RPMI7951 (cell line): ENCODE measurements around the gene TGM2. TPM values are rescaled to one million over a fixed set of nuclear protein-coding genes. Genes with fewer than 3 reads are reported as not detected.
"Not testable (repeated sequence)": the region's sequence is repeated elsewhere in the genome, so short reads cannot be mapped to it uniquely, and the experiment has no call there.

Experiments used
- DNase-seq: peaks from one replicate; pipeline ENCODE4 v3.0.0-alpha.2; 2012; ENCODE audit warnings: low read depth
- total RNA-seq: library from RNA; depleted of rRNA; stranded (reverse); fragments of >200 nt; shearing (Covaris generic); gene quantifications from 2 replicates; pipeline ENCODE4 v1.2.3, GENCODE V29; 2014

The TGM2 gene
- total RNA-seq, 1 experiment from 2014 or later: 650 TPM

DNA sequence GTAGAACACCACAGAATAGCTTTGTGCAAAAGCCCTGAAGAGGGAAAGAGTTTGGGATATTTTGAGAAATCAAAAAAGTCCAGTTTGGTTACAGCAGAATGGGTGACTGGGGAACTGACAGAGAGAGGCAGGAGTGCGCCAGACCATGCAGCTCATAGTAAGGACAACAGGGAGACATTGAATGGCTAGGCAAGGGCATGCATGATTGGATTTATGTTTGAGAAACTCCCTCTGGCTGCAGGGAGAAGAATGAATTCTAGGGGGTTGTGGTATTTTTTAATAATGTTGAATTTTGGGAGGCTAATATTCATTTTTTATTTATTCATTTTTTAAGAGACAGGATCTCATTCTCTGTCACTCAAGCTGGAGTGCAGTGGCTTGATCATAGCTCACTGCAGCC, 49.9 kb downstream of the TGM2 start:
- no peak for DNase-seq

DNA sequence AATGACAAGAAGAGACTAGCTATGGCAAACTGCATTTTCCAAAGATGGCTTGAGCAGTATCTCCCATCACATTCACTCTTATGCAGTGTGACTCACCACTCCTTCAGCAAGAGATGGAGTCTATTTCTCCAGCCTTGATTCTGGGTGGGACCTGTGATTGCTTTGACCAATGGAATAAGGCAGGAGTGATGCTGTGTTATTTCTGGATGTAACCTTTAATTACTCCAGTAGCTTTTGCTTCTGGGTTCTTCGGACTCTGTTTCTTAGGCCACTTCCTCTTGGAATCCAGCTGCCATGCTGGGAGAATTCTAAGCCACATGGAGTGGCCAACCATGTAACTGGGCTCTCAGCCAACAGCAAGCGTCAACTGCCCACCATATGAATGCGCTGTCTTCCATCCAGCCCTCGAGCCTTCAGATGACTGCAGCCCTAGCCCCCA, 50.7 kb downstream of the TGM2 start:
- DNase-seq: peak; percentile 99

DNA sequence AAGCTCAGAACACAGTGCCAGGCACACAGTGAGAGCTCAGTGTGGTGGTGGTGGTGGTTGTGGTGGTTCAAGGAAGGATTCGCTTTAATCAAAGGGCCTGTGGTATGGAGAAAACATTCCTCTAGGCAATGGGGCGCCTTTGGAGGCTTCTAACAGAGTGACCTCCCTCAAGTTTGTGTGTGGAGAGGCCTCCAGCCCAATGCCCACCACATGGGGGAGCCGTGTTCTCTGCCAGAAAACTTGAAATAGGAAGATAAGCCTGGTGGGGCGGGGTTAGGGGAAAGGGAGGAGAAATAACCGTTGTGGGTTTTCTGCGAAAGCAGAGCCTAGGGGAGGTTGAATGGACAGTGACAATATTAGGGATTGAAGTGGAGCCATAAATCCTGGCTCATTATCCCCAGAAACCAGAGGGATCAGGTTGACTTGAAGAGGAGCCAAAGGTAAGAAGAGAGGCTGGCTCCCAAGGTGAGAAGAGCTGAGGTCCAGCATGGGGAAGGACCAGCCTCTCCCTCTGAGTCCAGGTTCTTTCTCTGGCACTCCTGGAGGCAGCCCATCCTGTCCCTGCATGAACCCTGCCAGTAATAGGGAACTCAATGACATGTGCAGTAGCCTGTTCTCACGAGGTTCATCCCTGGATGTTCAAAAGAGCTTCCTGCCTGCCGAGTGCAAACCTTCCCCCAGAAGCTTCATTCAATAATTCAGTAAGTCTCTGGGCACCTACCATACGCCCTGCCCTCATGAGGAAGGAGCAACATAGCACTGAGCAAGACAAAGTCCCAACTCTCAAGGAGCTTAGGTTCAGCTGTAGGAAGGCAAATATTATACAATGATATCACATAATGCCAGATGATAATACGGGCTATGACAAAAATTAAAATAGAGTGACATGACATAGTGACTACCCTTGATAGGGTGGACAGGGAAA, 51.4 kb downstream of the TGM2 start:
- DNase-seq: peak; percentile 86

DNA sequence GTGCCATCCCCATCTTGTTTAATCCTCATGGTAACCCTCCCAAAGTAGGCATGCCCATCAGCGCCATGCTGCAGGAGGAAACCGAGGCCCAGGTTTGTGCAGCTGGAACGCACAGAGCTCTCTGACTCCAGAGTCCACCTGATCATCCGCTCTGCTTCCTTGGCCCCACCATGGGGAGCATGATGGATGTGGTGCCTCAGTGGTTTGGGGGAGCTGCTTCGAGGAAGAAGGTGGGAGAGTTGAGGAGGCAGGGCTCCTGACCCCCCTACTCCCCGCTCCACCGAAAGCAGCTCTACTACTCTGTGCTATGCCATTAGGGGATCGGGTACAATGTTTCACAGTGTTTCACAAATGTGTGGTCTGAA, 52.2 kb downstream of the TGM2 start:
- DNase-seq: no peak

DNA sequence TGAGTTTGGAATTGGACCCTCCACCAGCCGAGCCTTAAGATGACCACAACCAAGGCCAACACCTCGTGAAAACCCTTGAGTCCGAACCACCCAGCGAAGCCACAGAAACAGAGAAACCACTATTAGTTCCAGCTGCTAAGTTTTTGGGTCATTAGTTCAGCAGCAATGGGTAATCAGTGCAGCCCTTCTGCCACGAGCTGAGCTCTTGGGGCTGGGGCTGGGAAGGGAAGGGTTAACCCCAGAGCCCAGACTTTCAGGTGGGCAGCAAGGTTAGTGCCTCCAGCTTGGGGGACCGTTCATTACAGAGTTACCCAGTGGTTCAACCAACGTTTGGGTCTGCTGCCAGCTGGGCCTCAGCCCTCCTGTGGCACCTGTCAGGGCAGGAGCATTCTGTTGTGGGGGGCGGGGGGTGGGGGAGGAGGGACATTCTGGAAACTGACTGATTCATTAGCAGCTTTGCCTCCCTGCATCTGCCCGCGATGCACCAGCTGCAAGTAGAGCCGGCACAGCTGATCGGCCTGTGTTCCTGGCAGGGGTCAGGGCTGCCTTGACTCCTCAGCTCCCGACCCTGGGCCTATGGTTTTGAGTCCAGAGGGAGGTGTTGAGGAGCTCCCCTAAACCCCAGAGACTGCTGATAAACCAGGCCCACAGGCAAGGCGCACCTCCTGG, 52.7 kb downstream of the TGM2 start:
- DNase-seq: no peak

DNA sequence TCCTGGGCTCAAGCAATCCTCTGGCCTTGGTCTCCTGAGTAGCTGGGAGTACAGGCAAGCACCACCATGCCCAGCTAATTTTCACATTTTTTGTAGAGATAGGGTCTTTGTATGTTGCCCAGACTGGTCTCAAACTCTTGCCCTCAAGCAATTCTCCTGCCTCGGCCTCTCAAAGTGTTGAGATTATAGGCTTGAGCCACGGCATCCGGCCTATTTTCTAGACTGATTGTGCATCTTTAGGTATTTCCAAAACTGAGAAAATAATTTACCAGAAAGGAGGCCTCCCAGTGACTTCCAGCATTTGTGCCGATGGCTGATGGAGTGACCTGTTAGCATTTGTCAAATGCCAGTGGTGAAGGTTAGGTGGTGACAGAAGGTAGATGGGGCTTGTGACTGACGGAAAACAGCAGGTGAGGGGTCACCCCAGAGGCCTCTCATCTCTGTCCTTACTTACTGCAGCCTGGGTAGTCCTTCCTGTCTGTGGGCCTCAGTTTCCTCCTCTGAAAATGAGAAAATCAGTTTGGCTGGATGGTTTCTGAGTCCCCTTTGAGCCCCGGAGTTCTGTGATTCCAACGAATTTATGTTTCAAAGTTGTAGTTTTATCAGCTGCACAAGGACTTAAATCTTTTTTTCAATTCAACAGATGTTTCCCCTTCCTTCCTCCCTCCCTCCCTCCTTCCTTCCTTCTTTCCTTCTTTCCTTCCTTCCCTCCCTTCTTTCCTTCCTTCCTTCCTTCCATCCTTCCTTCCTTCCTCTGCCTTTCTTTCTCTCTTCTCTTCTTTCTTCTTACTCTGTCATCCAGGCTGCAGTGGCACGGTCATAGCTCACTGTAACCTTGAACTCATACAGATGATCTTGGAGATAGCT, 53.5 kb downstream of the TGM2 start:
- no peak for DNase-seq

DNA sequence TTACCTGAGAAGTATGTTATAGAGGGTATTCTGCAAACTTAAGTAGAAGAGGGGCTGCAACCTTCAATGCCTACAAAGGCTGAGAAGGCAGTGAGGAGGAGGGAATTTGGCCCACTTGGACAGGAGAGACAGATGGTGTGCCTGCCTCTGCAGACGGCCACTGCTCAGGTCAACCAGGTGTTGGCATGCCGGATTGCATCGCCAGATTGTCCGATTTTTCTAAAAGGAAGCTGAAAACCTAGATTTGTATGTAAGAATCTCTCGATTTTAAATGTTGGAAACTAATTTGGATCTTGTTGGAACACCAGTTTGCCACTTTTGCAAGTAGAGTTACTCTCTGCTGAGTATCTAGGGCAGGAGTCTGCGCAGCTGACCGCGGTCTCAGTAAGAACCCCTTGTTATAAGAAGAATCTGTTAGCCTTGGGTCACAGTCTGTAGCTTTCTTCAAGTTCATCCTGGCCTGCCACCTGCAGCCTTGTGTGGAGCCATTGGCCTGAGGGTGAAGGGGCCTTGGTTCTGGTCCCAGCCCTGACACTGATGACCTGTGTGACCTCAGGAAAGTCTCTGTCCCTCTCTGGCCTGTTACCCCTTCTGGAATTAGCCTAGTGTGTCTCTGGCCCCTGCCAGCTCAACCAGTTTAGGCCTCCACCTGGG, 54.4 kb downstream of the TGM2 start:
- no peak for DNase-seq

DNA sequence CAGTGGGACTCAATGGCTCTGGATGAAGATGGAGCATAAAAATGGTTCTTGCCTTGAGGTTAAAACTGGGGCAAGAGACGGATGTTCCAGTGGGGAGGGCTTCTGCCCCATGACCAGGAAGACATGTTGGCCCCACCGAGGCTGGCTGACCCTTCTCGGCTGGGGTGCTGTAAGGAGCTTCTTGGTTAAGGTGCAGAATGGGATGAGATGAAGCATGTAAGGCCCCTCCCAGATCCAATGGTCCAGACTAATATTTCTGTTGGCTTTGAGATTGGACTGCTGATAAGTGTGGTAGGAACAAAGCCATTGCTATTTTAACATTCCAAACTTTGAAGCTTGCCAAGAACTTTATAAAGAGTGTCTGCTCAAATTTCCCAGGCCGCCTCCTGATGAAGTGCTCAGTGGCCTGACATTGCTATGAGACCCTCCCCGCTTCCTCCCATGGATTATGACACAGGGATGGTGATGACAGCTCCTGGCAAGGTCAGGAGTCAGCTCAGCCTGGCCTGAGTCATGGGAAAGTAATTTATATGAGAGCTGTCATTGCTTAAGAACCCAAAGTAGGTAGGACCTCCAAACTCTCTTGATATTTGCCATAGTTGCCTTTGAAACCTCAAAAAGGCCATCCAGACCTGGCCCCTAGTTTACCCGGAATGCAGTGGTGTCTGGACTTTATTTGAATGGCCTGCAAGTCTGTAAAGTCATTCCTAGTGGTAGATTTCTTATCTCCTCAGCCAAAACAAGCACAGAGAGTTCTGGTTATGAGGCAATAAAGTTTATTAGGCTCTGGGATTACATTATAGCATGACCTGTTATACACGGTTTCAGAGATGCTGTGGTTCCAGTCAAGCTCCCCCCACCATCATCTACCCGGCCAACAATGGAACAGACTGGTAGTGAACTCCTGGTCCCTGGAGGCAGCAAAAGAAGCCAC, 55.2 kb downstream of the TGM2 start:
- DNase-seq: peak; percentile 100

DNA sequence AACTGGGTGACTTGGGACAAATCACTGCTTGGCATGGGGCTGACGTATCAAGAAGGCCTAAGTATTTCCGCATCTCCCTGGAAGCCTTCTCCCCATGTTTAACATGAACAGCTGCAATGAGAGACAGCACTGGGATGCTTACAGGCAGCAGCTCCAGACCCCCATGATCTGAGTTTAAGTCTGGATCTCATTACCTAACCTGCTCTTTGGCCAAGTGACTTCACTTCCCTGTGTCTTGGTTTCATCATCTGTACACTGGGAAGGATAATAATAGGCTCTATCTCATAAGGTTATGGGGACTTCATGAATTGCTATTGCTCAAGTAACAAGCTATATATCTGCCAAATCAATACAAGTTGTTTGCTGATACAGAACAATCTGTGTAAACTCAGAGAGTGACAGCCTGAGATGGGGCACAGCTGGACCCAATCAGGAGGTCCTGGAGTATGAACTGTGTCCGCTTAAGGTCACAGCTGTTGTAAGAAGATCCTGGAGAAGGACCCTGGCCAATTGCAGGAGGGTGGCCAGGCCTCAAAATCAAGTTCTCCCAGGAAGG, 56.0 kb downstream of the TGM2 start:
- peak; percentile 47 for DNase-seq

DNA sequence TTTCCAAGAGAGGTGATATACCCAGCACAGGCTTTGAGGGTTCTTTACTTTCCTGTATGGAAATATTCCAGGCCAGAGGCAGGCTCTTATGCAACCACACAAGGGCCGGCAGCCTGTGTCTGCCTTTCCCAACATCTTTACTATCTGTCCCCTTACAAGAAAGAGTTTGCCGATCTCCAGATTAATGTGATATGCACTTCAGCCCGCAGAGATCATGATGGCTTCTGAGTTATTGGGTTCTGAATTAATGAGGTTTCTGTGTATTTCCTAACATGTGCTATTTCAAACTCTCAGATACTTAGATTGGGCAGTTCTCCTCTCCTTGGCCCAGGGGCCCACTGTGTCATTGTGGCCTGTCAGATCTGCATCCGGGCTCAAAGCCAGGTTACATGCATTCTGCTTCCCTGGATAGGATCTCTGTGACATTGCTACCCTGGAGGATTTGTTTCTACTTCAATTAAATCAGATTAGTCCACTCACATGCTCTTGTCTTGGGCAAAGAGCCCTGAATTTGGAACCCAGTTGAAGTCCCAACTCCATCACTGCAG, 56.6 kb downstream of the TGM2 start:
- peak; percentile 95 for DNase-seq

DNA sequence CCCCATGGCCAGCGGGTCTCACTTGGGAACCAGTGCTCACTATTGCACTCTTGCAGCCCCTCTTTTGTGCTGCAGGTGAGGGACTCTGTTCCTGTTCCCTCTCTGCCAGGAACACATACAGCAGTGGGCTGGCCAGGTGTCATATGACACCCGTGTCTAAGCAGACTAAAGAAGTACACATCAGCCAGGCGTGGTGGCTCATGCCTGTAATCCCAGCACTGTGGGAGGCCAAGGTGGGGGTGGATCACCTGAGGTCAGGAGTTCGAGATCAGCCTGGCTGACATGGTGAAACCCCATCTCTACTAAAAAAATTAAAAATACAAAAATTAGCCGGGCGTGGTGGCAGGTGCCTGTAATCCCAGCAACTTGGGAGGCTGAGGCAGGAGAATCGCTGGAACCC, 57.2 kb downstream of the TGM2 start:
- not testable (repeated sequence) for DNase-seq

DNA sequence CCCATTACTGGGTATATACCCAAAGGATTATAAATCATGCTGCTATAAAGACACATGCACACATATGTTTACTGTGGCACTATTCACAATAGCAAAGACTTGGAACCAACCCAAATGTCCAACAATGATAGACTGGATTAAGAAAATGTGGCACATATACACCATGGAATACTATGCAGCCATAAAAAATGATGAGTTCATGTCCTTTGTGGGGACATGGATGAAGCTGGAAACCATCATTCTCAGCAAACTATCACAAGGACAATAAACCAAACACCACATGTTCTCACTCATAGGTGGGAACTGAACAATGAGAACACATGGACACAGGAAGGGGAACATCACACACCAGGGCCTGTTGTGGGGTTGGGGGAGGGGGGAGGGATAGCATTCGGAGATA, 57.7 kb downstream of the TGM2 start:
- DNase-seq: not testable (repeated sequence)

DNA sequence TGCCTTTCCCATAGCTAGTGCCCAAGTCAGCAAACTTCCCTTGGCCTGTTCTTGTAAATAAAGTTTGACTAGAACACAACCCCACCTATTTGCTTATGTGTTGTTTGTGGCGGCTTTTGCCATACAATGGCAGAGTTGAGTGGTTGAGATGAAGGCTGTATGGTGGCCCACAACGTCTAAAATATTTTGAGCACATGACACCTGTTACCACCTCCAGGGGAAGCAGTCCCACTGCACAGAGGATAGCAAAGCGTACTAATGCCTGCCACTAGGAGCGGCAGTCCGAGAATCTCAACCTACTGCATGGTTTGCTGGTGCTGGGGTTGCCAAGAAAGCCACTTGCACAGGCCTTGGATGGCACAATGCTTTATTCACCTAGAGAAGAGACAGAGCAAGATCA, 58.6 kb downstream of the TGM2 start:
- DNase-seq: no peak

DNA sequence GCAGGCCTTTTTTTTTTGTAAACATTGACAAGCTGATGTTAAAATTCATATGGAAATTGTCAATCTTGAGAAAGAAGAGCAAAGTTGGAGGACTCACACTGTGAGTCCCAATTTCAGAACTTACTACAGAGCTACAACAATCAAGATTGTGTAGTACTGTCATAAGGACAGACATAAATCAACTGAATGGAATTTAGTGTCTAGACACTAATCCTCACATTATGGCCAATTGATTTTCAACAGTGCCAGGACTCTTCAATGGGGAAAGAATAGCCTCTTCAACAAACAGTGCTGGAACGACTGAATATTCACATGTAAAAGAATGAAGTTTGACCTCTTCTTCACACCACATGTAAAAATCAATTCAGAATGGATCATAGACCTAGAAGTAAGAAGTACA, 60.8 kb downstream of the TGM2 start:
- no peak for DNase-seq

DNA sequence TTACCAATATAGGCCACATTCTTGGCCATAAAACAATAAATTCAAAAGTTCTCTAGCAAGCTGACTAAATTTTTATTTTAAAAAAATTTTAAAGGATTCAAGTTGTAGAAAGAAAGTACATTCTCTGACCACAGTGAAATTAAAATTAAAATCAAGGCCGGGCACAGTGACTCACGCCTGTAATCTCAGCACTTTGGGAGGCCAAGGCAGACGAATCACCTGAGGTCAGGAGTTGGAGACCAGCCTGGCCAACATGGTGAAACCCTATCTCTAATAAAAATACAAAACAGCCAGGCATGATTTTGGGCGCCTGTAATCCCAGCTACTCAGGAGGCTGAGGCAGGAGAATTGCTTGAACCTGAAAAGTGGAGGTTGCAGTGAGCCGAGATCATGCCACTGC, 62.9 kb downstream of the TGM2 start:
- DNase-seq: peak; percentile 37

DNA sequence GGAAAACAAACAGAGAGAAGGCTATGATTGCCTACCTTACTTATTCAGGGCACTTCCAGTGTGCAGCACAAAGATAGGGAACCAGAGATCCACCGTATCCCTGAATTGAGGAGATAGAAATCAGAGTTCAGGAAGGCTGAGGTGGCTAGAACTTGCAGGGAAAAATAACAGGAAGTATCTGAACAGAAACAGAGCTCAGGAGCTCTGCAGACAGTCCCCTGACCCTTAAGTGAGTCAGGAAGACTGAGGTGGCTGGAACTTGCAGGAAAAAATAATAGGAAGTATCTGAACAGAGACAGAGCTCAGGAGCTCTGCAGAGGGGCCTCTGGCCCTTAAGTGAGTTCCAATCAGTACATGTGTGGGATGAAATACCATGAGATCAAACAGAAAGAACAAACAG, 66.1 kb downstream of the TGM2 start:
- DNase-seq: peak; percentile 33

DNA sequence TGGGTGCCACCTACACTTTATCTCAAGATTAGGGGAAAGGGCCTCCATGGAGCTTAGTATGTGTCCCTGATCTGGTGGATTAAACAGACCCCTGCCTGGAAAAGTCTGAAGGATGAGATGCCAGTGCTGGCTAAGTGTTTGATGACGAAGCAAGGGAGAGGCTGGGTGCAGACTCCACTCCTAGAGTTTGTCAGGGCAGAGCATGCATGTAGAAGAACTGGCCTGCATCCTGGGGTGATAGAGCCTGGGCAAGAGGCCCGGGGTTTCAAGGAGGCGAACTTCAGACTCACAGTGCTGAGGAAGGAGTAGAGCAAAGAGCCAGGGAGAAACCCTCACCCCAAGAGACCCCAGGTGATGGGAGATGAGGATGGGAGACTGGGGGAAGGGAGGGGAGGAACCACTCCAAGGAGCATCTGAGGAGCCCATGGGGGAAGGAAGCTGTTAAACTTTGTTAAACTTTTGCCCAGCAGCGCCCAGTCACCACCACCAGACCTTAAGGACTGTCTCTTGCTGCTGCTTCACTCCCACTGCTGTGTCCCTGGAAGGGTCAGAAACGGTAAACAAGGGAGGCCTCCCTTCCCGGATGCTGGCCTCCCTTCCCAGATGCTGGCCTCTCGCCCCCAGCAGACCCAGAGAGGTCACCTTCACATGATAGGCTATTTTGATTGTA, 69.9 kb downstream of the TGM2 start:
- no peak for DNase-seq

DNA sequence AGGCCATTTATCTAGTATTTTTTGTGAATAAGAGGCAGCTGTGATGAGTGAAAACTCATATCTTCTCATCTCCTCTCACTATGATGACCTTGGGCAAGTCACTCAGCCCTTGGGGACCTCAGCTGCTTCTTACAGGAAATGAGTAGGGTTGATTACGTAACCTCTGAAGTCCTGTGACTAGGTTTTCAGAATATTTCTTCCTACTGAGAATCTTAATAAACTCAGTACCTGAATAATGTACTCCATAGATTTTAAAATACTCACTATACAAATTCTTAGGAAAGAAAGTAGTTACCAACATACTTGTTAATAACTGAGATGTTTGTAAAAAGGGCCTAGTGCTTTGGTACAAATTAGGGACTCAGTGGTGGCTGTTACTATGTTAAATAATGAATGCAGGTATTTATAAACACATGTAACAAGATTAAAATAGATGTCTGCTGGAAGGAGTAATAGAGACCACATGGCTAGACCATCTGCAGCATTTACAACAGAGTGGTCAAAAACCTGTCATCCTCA, 70.6 kb downstream of the TGM2 start:
- peak; percentile 88 for DNase-seq

DNA sequence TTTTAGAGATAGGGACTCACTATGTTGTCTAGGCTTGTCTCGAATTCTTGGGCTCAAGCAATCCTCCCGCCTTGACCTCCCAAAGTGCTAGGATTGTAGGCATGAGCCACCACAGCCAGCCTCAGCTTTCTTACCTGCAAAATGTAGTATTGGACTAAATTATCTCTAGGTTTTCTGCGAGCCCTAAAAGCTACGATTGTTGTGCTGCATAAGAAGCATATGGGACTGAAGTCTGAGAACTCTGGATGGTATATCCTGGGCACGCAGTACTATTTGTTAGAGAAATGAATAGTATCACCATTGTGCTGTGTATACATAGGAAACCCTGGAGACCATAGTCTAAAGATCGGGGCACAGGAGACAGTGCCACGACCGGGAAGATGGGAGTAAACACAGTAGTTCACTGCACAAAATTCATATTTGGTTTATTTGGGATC, 71.4 kb downstream of the TGM2 start:
- no peak for DNase-seq
